H1 (cell line): ENCODE measurements around the gene COASY.

Source experiments
- CBX8 ChIP-seq: fragments of 300-800, 300-1000 bp; sonication (generic); IDR thresholded peaks from 2 replicates; pipeline ENCODE4 v1.7.1; 2016; ENCODE audit warnings: low read depth, low read length, borderline replicate concordance
- CHD2 ChIP-seq: IDR thresholded peaks from 2 replicates; pipeline ENCODE4 v1.6.1; 2012; ENCODE audit warnings: low read length, improper control_type of control experiment
- E2F6 ChIP-seq: IDR thresholded peaks from 2 replicates; pipeline ENCODE4 v1.6.1; 2012; ENCODE audit warnings: inconsistent platforms
- EZH2 ChIP-seq: fragments of 200-600 bp; sonication (generic); IDR thresholded peaks from 2 replicates; pipeline ENCODE4 v1.7.1; 2012; ENCODE audit warnings: low read depth, mild to moderate bottlenecking, moderate library complexity, low read length, inconsistent platforms; ENCODE audit not compliant: severe bottlenecking
- GABPA ChIP-seq: IDR thresholded peaks from 2 replicates; pipeline ENCODE4 v1.6.1; 2011; ENCODE audit warnings: mild to moderate bottlenecking, low read length, moderate library complexity, borderline replicate concordance; ENCODE audit not compliant: insufficient read depth
- POLR2A ChIP-seq, 2 experiments: IDR thresholded peaks; 1 replicate in 1 of 2; 2 replicates in 1 of 2; pipeline ENCODE4 v1.6.1; 2011; ENCODE audit warnings: low read depth in 2 of 2, low read length in 2 of 2, mild to moderate bottlenecking in 2 of 2; ENCODE audit errors: control extremely low read depth in 1 of 2
- RXRA ChIP-seq: IDR thresholded peaks from 2 replicates; pipeline ENCODE4 v1.6.1; 2011; ENCODE audit warnings: low read depth, mild to moderate bottlenecking, low read length, moderate library complexity; ENCODE audit not compliant: insufficient read depth

GRCh38 chr17:42591411-42591810 is 29.5 kb downstream of the COASY start:
- TF ChIP-seq E2F6 (no peak), RXRA (no peak), CHD2 (no peak), POLR2A (IDR thresholded peaks at IDR 0.05; ENCODE audit: control extremely low read depth in 1 of 2, low read depth in 2 of 2, low read length in 2 of 2) (no peak), CBX8 (no peak), EZH2 (no peak), GABPA (no peak)
